ENCODE measurements around the gene ZSCAN22.

- TF ChIP-seq MAX (IDR thresholded peaks at IDR 0.05; ENCODE audit: insufficient read depth, insufficient read length) (peak; percentile 41), POLR2A (IDR thresholded peaks at IDR 0.05; ENCODE audit: low read depth, low read length) (peak; percentile 72)
Measured at GRCh38 chr19:58380662-58381459, 54.1 kb downstream of the ZSCAN22 start, which contains the start of gene ZNF837.
